ENCODE measurements around the gene OCLN.
"Not testable (repeated sequence)": the region's sequence is repeated elsewhere in the genome, so short reads cannot be mapped to it uniquely, and the experiment has no call there.

Gene OCLN

GRCh38 chr5:69491027-69491426 is 1.6 kb upstream of the OCLN start:
- in situ Hi-C loops (cut with HindIII; ENCODE audit: low sequenced_read_pairs) = no loop called here

GRCh38 chr5:69491838-69492390 is 676 bp upstream of the OCLN start:
- in situ Hi-C loops (cut with HindIII; ENCODE audit: low sequenced_read_pairs) = no loop called here

GRCh38 chr5:69492923-69493395 is 369 bp downstream of the OCLN start:
- in situ Hi-C loops (cut with HindIII; ENCODE audit: low sequenced_read_pairs) = no loop called here

- in situ Hi-C loops (cut with HindIII; ENCODE audit: low sequenced_read_pairs) = no loop called here
These were observed 975 bp downstream of the OCLN start for GRCh38 chr5:69493396-69494133.

GRCh38 chr5:69494452-69494851 is 1.9 kb downstream of the OCLN start:
- in situ Hi-C loops (cut with HindIII; ENCODE audit: low sequenced_read_pairs) = no loop called here

- in situ Hi-C loops (cut with HindIII; ENCODE audit: low sequenced_read_pairs) = no loop called here
These were observed 4.5 kb downstream of the OCLN start for GRCh38 chr5:69497006-69497520.

- in situ Hi-C loops (cut with HindIII; ENCODE audit: low sequenced_read_pairs) = no loop called here
These were observed 5.8 kb downstream of the OCLN start for GRCh38 chr5:69498384-69498783.

GRCh38 chr5:69502367-69502766 is 9.8 kb downstream of the OCLN start:
- in situ Hi-C loops (cut with HindIII; ENCODE audit: low sequenced_read_pairs) = no loop called here

GRCh38 chr5:69502767-69503488 is 10.3 kb downstream of the OCLN start:
- in situ Hi-C loops (cut with HindIII; ENCODE audit: low sequenced_read_pairs) = no loop called here

- in situ Hi-C loops (cut with HindIII; ENCODE audit: low sequenced_read_pairs) = no loop called here
These were observed 11.4 kb downstream of the OCLN start for GRCh38 chr5:69504036-69504435.

- in situ Hi-C loops (cut with HindIII; ENCODE audit: low sequenced_read_pairs) = no loop called here
These were observed 12.7 kb downstream of the OCLN start for GRCh38 chr5:69505306-69505705.

GRCh38 chr5:69509212-69509611 is 16.6 kb downstream of the OCLN start:
- in situ Hi-C loops (cut with HindIII; ENCODE audit: low sequenced_read_pairs) = no loop called here

GRCh38 chr5:69510694-69511093 is 18.1 kb downstream of the OCLN start:
- in situ Hi-C loops (cut with HindIII; ENCODE audit: low sequenced_read_pairs) = no loop called here

- in situ Hi-C loops (cut with HindIII; ENCODE audit: low sequenced_read_pairs) = no loop called here
These were observed 20.2 kb downstream of the OCLN start for GRCh38 chr5:69512740-69513260.

- in situ Hi-C loops (cut with HindIII; ENCODE audit: low sequenced_read_pairs) = not testable (repeated sequence)
These were observed 23.0 kb downstream of the OCLN start for GRCh38 chr5:69515570-69515969.

GRCh38 chr5:69516769-69517168 is 24.2 kb downstream of the OCLN start:
- in situ Hi-C loops (cut with HindIII; ENCODE audit: low sequenced_read_pairs) = no loop called here

GRCh38 chr5:69517763-69518212 is 25.2 kb downstream of the OCLN start:
- in situ Hi-C loops (cut with HindIII; ENCODE audit: low sequenced_read_pairs) = no loop called here

- in situ Hi-C loops (cut with HindIII; ENCODE audit: low sequenced_read_pairs) = no loop called here
These were observed 26.7 kb downstream of the OCLN start for GRCh38 chr5:69519285-69519684.

- in situ Hi-C loops (cut with HindIII; ENCODE audit: low sequenced_read_pairs) = no loop called here
These were observed 29.4 kb downstream of the OCLN start for GRCh38 chr5:69522035-69522434.

- in situ Hi-C loops (cut with HindIII; ENCODE audit: low sequenced_read_pairs) = no loop called here
These were observed 32.9 kb downstream of the OCLN start for GRCh38 chr5:69525490-69525889.

- in situ Hi-C loops (cut with HindIII; ENCODE audit: low sequenced_read_pairs) = no loop called here
These were observed 34.1 kb downstream of the OCLN start for GRCh38 chr5:69526660-69527059.

Data from endothelial cell of hepatic sinusoid (primary cell).